Occipital lobe (tissue), 2 donors: ENCODE measurements around the gene UMAD1. TPM values are rescaled to one million over a fixed set of nuclear protein-coding genes. Genes with fewer than 3 reads are reported as not detected.
"Not testable (repeated sequence)": the region's sequence is repeated elsewhere in the genome, so short reads cannot be mapped to it uniquely, and the experiment has no call there.

Experiments
- DNase-seq: peaks from one replicate; lab custom pipeline; 2025; lab: John Stamatoyannopoulos, UW
- total RNA-seq: library from RNA; depleted of rRNA; stranded (reverse); fragments of >200 nt; gene quantifications from one replicate; pipeline ENCODE4 v1.2.3, GENCODE V29; 2014

UMAD1 gene
- total RNA-seq, 1 donor from 2014 or later: 10.9 TPM

- DNase-seq: no peak
Observed at GRCh38 chr7:7795630-7796121, 155.1 kb downstream of the UMAD1 start.

- DNase-seq: no peak
Observed at GRCh38 chr7:7798510-7798909, 158.0 kb downstream of the UMAD1 start.

DNA sequence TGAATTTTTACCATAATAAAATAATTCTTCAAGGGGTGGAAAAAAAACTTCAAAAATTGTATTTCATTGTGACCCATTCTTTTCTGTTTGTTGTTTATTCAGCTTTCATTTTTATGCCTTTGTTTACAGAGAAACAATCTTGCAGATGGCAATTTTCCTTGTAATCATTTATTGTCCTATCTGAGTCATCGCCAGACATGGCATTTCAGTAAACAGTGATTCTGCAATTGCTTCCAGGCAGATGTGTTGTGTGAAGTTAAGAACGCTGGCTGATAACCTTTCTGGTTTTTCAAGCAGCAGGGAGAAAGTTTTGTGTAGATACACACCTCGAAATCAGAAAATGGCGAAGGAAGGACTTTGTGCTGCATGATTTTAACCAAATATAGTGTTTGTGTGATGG, 158.6 kb downstream of the UMAD1 start:
- no peak for DNase-seq

- DNase-seq: no peak
Observed at GRCh38 chr7:7802531-7802930, 162.0 kb downstream of the UMAD1 start.

DNA sequence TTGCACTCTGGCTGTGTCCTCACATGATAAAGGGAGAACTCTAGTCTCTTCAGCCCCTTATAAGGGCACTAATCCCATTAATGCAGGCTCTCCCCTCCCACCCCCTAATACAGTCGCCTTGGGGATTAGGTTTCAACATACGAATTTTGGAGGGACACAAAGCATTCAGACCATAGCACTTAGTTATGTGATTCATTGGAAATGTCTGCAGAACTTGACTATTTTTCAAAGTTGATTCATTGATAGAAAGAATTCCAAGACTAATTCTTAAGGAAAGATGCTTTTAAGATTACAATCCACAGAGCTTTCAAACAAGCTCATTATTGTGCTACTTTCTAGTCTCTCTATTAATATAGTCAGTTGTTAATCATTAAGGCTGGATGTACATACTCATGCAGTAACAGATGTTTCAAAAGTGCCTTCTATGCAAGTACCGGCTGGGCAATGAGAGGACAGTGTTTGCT, 163.2 kb downstream of the UMAD1 start:
- DNase-seq: no peak

GRCh38 chr7:7804822-7805221, 164.3 kb downstream of the UMAD1 start:
- DNase-seq: not testable (repeated sequence)

DNA sequence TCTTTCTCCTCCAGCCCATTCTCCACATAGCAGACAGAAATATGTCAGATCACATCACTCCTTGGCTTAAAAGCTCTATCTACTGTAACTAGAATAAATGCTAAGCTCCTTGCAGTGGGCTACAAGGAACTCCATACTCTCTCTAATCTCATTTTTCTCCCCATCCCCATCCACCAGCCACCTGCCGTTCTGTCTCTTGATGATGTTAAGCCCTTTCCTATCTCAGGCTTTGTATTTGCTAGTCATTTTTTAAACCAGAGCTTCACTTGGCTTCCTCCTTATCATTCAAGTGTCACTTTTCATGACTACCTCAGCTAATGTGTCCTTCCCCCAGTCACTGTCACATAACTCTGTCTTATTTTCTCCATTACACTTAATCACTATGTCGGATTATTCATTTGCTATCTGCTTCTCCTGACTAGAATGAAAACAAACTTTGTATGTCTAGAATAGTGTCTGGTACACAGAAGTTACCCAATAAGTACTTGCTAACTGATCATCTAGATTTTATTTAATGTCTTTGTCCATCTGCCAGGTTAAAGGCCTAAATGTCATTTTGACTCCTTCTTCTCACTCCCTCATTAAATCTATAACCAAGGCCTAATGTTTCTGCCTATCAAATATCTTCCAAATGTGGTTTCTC, 165.1 kb downstream of the UMAD1 start:
- DNase-seq: no peak

DNA sequence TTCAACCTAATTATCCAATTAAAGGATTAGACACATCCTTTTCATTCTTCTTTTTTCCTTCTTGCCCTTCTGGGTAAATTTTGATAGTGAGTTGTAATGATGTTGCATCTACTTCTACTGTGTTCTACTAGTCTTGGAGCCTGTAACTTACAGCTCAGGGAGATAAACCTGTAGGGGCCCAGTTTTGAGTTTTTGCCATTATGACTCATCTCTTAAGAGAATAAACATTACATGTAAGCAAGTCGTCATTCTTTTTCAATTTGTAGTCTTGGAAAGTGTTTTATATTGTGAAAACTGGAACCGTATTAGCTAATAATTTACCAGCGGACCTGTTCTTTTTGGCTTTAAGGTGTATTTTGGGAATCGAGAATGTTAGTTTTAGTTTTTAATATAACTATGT, 167.6 kb downstream of the UMAD1 start:
- no peak for DNase-seq

- DNase-seq: no peak
Observed at GRCh38 chr7:7808626-7809025, 168.1 kb downstream of the UMAD1 start.

DNA sequence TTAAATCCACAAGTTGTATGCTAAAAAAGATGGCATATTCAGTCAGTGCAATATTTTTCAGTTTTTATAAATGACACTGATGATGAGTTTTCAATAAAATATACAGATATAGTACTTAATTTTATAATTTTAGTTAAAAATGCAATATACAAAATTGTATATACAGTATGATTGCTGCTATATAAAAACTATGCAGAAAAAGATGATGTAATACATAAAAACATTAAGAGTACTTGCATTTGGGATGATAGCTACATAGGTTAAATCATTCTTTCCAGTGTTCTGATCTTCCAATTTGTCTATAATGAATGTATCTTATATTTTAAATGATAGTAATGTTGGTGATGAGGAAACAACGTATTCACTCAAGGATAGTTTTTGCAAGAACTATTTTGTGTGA, 169.8 kb downstream of the UMAD1 start:
- no peak for DNase-seq

GRCh38 chr7:7810826-7811225, 170.3 kb downstream of the UMAD1 start:
- no peak for DNase-seq

- DNase-seq: no peak
Observed at GRCh38 chr7:7812112-7812511, 171.6 kb downstream of the UMAD1 start.

- no peak for DNase-seq
Observed at GRCh38 chr7:7815395-7815794, 174.8 kb downstream of the UMAD1 start.

DNA sequence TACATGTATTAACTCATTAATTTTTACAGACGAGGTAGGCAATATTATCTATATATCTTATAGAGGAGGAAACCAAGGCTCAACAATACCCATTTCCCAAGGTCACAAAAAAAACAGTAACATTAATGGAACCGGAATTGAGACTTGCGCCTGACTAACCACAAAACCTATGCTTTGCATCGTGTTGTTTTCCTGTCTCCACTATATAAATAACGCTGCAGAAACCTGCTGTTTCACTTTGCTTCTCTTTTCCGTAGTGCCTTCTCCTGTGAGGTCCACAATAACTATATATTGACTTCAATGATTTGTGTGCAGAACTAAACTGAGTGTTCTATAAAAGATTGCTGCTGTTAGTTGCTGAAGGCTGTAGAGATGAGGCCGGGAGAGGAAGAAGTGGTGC, 175.5 kb downstream of the UMAD1 start:
- no peak for DNase-seq

- no peak for DNase-seq
Observed at GRCh38 chr7:7816816-7817536, 176.4 kb downstream of the UMAD1 start.

- DNase-seq: no peak
Observed at GRCh38 chr7:7817748-7818147, 177.2 kb downstream of the UMAD1 start.

- DNase-seq: not testable (repeated sequence)
Observed at GRCh38 chr7:7818179-7818578, 177.6 kb downstream of the UMAD1 start.

GRCh38 chr7:7819442-7820247, 179.1 kb downstream of the UMAD1 start:
- DNase-seq: no peak

DNA sequence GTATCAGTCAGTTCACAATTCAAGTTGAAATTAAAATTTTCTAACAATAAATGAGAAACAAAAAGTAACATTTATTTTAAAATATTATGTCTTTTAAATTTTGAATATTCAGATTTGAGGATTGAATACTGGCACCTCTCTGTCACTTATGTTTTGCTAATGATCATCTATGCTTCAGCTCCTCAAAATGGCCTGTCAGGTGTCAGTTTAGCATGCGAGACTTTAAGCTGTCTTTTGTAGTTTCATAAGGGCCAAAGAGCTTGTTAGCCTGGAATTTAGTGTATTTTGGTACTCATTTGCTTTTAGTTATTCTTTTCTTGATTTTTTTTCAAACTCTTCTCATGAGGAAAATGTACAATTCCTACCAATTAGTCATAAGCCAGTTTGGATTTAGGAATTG, 179.9 kb downstream of the UMAD1 start:
- DNase-seq: no peak

GRCh38 chr7:7820939-7821338, 180.4 kb downstream of the UMAD1 start:
- DNase-seq: no peak

DNA sequence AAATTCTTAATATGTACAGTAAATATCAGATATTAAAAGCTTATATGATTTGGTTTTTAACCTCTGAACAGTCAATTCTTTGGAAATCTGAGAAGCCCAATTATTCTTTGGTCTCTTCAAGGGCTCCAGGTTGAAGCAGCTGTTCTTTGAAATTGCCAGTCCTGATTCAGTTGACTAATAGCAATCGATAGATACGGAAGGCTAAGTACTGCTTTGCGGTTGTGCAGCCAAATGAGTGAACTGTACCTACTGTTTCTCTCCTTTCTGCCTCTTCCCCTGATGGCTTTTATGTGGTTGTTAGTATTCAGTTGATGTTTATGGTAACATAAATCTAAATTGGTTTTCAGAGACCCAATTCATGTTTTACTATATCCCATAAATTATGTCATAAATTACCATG, 181.0 kb downstream of the UMAD1 start:
- no peak for DNase-seq

DNA sequence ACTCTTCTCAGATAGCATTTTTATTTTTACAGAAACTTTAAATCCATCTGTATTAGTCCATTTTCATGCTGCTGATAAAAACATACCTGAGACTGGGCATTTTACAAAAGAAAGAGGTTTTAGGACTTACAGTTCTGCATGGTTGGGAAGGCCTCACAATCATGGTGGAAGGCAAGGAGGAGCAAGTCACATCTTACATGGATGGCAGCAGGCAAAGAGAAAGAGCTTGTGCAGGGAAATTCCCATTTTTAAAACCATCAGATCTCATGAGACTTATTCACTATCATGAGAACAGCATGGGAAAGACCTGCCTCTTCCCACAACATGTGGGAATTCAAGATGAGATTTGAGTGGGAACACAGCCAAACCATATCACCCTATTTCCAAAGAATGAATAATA, 184.7 kb downstream of the UMAD1 start:
- not testable (repeated sequence) for DNase-seq
